HEK293 (cell line): ENCODE results near the gene SLC12A1.
A peak's percentile ranks its signal among the peaks of the same experiment; 100 is the strongest.

Experiments
- CTCF ChIA-PET: fragments of 350-600 bp; formaldehyde crosslinking; extraction: SDS; loops from one replicate; lab custom pipeline; 2021; ENCODE audit warnings: antibody characterized with exemption; lab: Yijun Ruan, JAX
- POLR2A ChIA-PET: fragments of 300-600 bp; formaldehyde crosslinking; extraction: SDS; loops from one replicate; lab custom pipeline; 2020; ENCODE audit warnings: antibody characterized with exemption, inconsistent platforms; lab: Yijun Ruan, JAX
- H3K27ac ChIP-seq: fragments of 200-500 bp; sonication (Bioruptor generic); 2 replicates; pipeline ENCODE4 v1.5.1; 2014; ENCODE audit warnings: low read depth, low read length, control low read depth, inconsistent platforms; ENCODE audit errors: extremely low read depth
- H3K36me3 ChIP-seq, 2 experiments: fragments of 200-500 bp in 1 of 2; sonication (Bioruptor generic) in 1 of 2; 1 replicate in 1 of 2; 2 replicates in 1 of 2; pipeline ENCODE4 v1.5.1; 2014 to 2017; ENCODE audit warnings: inconsistent platforms in 2 of 2, low read length in 2 of 2; ENCODE audit not compliant: control insufficient read depth in 2 of 2, insufficient read depth in 1 of 2
- H3K4me1 ChIP-seq: fragments of 200-500 bp; sonication (Bioruptor generic); 2 replicates; pipeline ENCODE4 v1.5.1; 2014; ENCODE audit warnings: mild to moderate bottlenecking, low read length, inconsistent platforms; ENCODE audit not compliant: control insufficient read depth, insufficient read depth
- H3K4me3 ChIP-seq: 2 replicates; pipeline ENCODE4 v1.5.1; 2011; ENCODE audit warnings: low read depth, mild to moderate bottlenecking, control low read depth, low read length, moderate library complexity
- H3K9me3 ChIP-seq: fragments of 200-500 bp; sonication (Bioruptor generic); 2 replicates; pipeline ENCODE4 v1.5.1; 2014; ENCODE audit warnings: low read depth, low read length, inconsistent platforms; ENCODE audit not compliant: control insufficient read depth, insufficient read depth
- GLIS1 ChIP-seq: fragments of 450-650 bp; formaldehyde crosslinking; IDR thresholded peaks from 2 replicates; pipeline ENCODE4 v1.5.1; 2016; ENCODE audit warnings: missing biosample characterization, missing genetic modification characterization
- GLIS2 ChIP-seq: fragments of 450-650 bp; formaldehyde crosslinking; IDR thresholded peaks from 2 replicates; pipeline ENCODE4 v1.5.1; 2016; ENCODE audit warnings: missing biosample characterization, missing genetic modification characterization
- HOXC10 ChIP-seq: sonication (generic); formaldehyde crosslinking; IDR thresholded peaks from 2 replicates; pipeline ENCODE4 v1.8.1; 2023; ENCODE audit warnings: mild to moderate bottlenecking, missing genetic modification reagents
- WT1 ChIP-seq: fragments of 450-650 bp; formaldehyde crosslinking; IDR thresholded peaks from 2 replicates; pipeline ENCODE4 v1.5.1; 2016; ENCODE audit warnings: missing biosample characterization, missing genetic modification characterization
- ZEB2 ChIP-seq: fragments of 450-650 bp; formaldehyde crosslinking; IDR thresholded peaks from 2 replicates; pipeline ENCODE4 v1.5.1; 2016; ENCODE audit warnings: missing biosample characterization, missing genetic modification characterization
- ZFP3 ChIP-seq: fragments of 450-650 bp; formaldehyde crosslinking; IDR thresholded peaks from 2 replicates; pipeline ENCODE4 v1.5.1; 2016; ENCODE audit warnings: low read depth, missing biosample characterization, missing genetic modification characterization
- ZFP41 ChIP-seq: fragments of 450-650 bp; formaldehyde crosslinking; IDR thresholded peaks from 2 replicates; pipeline ENCODE4 v1.5.1; 2016; ENCODE audit warnings: missing biosample characterization, missing genetic modification characterization, borderline replicate concordance
- ZNF174 ChIP-seq: fragments of 450-650 bp; formaldehyde crosslinking; IDR thresholded peaks from 2 replicates; pipeline ENCODE4 v1.5.0; 2017; ENCODE audit warnings: missing biosample characterization, mild to moderate bottlenecking, missing genetic modification characterization
- ZNF19 ChIP-seq: fragments of 450-650 bp; formaldehyde crosslinking; IDR thresholded peaks from 2 replicates; pipeline ENCODE4; 2016; ENCODE audit warnings: missing biosample characterization, missing genetic modification characterization, low read depth
- ZNF214 ChIP-seq: fragments of 450-650 bp; formaldehyde crosslinking; IDR thresholded peaks from 2 replicates; pipeline ENCODE4 v1.5.1; 2017; ENCODE audit warnings: missing biosample characterization, mild to moderate bottlenecking, missing genetic modification characterization, borderline replicate concordance
- ZNF292 ChIP-seq: fragments of 450-650 bp; formaldehyde crosslinking; IDR thresholded peaks from 2 replicates; pipeline ENCODE4 v1.5.1; 2016; ENCODE audit warnings: low read depth, missing biosample characterization, missing genetic modification characterization, borderline replicate concordance
- ZNF354C ChIP-seq: fragments of 450-650 bp; formaldehyde crosslinking; IDR thresholded peaks from 2 replicates; pipeline ENCODE4 v1.5.1; 2016; ENCODE audit warnings: missing biosample characterization, missing genetic modification characterization, low read depth, borderline replicate concordance
- ZNF37A ChIP-seq: fragments of 450-650 bp; IDR thresholded peaks from 2 replicates; pipeline ENCODE4 v1.5.1; 2018; ENCODE audit warnings: missing biosample characterization, missing genetic modification characterization
- ZNF416 ChIP-seq: fragments of 450-650 bp; formaldehyde crosslinking; IDR thresholded peaks from 2 replicates; pipeline ENCODE4 v1.5.1; 2016; ENCODE audit warnings: missing biosample characterization, missing genetic modification characterization
- ZNF571 ChIP-seq: fragments of 450-650 bp; formaldehyde crosslinking; IDR thresholded peaks from 2 replicates; pipeline ENCODE4 v1.5.0; 2017; ENCODE audit warnings: missing biosample characterization, missing genetic modification characterization
- ZNF600 ChIP-seq: fragments of 450-650 bp; formaldehyde crosslinking; IDR thresholded peaks from 2 replicates; pipeline ENCODE4 v1.5.1; 2016; ENCODE audit warnings: missing biosample characterization, missing genetic modification characterization
- ZNF701 ChIP-seq: fragments of 450-650 bp; formaldehyde crosslinking; IDR thresholded peaks from 2 replicates; pipeline ENCODE4 v1.5.1; 2016; ENCODE audit warnings: missing biosample characterization, missing genetic modification characterization
- ZXDB ChIP-seq: fragments of 450-650 bp; formaldehyde crosslinking; IDR thresholded peaks from 2 replicates; pipeline ENCODE4 v1.5.1; 2016; ENCODE audit warnings: missing biosample characterization, missing genetic modification characterization
- TF ChIP-seq, protein P1 (sequence below): fragments of 450-650 bp; formaldehyde crosslinking; IDR thresholded peaks from 2 replicates; pipeline ENCODE4 v1.5.1; 2016; ENCODE audit warnings: missing biosample characterization, missing genetic modification characterization
- TF ChIP-seq, protein P2 (sequence below): fragments of 450-650 bp; formaldehyde crosslinking; IDR thresholded peaks from 2 replicates; pipeline ENCODE4 v1.5.1; 2016; ENCODE audit warnings: missing biosample characterization, missing genetic modification characterization
- TF ChIP-seq, protein P3 (sequence below): fragments of 450-650 bp; formaldehyde crosslinking; optimal IDR thresholded peaks from 2 replicates; pipeline ENCODE3; 2016; ENCODE audit warnings: missing biosample characterization, mild to moderate bottlenecking, missing genetic modification characterization
- TF ChIP-seq, protein P4 (sequence below): fragments of 450-650 bp; formaldehyde crosslinking; conservative IDR thresholded peaks from 2 replicates; pipeline ENCODE4 v1.5.1; 2016; ENCODE audit warnings: low read depth, missing biosample characterization, missing genetic modification characterization
- TF ChIP-seq, protein P5 (sequence below): fragments of 450-650 bp; formaldehyde crosslinking; IDR thresholded peaks from 2 replicates; pipeline ENCODE4 v1.5.1; 2016; ENCODE audit warnings: missing biosample characterization, missing genetic modification characterization
- TF ChIP-seq, protein P6 (sequence below): fragments of 450-650 bp; formaldehyde crosslinking; IDR thresholded peaks from 2 replicates; pipeline ENCODE4 v1.5.1; 2017; ENCODE audit warnings: missing biosample characterization, missing genetic modification characterization

SLC12A1 gene

DNA sequence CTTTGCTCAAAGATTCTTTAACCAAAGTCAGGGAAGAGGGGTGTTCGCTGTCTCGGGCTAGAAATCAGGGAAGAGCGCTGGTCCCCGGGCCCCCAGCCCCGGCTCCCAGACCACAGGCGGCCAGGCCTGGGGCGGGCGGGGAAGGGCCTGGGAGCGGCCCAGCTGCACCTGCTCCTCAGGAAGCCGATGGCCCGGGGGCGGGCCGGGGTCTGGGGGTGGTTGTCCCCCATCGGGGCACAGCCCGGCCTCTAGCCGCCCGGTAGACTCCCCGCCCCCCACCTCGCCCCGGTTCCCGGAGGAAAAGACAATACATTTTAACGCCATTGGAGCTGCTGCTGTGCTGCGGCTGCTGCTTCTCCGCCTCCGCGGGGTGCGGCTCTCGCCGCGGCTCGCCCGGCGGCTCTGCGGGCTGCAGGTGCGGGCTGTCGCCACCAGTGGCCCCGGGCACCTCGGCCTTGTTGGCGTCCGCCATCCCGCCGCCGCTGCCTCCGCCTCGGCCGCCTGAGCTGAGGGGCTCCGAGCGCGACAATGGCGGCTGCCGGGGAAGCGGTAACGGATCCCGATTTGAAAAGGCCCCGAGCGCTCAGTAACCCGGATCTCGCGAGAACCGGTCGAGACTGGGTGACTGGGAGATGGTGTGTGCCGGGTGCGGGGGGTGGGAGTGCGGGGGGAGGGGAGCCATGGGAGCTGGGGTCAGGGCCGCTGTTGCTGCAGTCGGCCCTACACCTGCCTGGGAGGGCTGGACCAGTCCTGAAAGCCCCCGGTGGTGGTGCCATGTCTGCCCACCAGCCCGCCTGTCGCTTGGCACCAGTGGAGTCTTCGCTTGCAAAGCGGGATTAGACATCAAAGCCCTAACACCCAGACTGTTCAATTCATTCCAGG is 28.1 kb upstream of the SLC12A1 start, which contains the start of gene MYEF2:
TSS of gene MYEF2 (minus strand) at position 530 of the 882 bp plus-strand sequence. CDS start at position 472, 58 bp downstream.
- no peaks in the 10 kb centered on the region for H3K4me1 ChIP-seq
- POLR2A ChIA-PET = interaction anchor here (1.2 kb wide), 1 partner anchor 58 kb away, joined by 3 read pairs; no protein-coding TSS in a partner anchor
- peak within 1 kb of the TSS; percentile 60 for H3K4me3 ChIP-seq
- CTCF ChIA-PET = interaction anchor here (0.6 kb wide), 1 partner anchor 374 kb away, joined by 4 read pairs; no protein-coding TSS in a partner anchor
- H3K27ac ChIP-seq = peak within 1 kb of the TSS; percentile 90
- H3K9me3 ChIP-seq = no peaks in the 10 kb centered on the region; the same call in 1 of the 2 replicates
- no peaks in the 10 kb centered on the region for H3K36me3 ChIP-seq
- TF ChIP-seq GLIS2 (tag by site-specific recombination) (peak; percentile 22; the same call in 1 of the 2 replicates), ZNF701 (tag by site-specific recombination) (no peak), ZNF292 (tag by site-specific recombination) (no peak), ZNF354C (tag by site-specific recombination) (no peak), ZNF416 (tag by site-specific recombination) (no peak), ZXDB (tag by site-specific recombination) (0 out of 2 replicates have a peak, but pooled peaks have one; percentile 12), ZNF571 (tag by site-specific recombination) (no peak), ZNF174 (no peak), ZNF37A (no peak), ZNF600 (tag by site-specific recombination) (no peak), ZNF19 (no peak), ZFP3 (tag by site-specific recombination) (no peak), WT1 (tag by site-specific recombination) (no peak), HOXC10 (CRISPR knock-in tag) (no peak), GLIS1 (tag by site-specific recombination) (peak; percentile 21; the same call in 1 of the 2 replicates), ZEB2 (tag by site-specific recombination) (no peak), ZNF214 (tag by site-specific recombination) (no peak), ZFP41 (tag by site-specific recombination) (no peak)
- TF ChIP-seq, protein P1, sequence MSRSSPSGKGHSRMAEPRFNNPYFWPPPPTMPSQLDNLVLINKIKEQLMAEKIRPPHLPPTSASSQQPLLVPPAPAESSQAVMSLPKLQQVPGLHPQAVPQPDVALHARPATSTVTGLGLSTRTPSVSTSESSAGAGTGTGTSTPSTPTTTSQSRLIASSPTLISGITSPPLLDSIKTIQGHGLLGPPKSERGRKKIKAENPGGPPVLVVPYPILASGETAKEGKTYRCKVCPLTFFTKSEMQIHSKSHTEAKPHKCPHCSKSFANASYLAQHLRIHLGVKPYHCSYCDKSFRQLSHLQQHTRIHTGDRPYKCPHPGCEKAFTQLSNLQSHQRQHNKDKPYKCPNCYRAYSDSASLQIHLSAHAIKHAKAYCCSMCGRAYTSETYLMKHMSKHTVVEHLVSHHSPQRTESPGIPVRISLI (tag by site-specific recombination) = no peak
- TF ChIP-seq, protein P2, sequence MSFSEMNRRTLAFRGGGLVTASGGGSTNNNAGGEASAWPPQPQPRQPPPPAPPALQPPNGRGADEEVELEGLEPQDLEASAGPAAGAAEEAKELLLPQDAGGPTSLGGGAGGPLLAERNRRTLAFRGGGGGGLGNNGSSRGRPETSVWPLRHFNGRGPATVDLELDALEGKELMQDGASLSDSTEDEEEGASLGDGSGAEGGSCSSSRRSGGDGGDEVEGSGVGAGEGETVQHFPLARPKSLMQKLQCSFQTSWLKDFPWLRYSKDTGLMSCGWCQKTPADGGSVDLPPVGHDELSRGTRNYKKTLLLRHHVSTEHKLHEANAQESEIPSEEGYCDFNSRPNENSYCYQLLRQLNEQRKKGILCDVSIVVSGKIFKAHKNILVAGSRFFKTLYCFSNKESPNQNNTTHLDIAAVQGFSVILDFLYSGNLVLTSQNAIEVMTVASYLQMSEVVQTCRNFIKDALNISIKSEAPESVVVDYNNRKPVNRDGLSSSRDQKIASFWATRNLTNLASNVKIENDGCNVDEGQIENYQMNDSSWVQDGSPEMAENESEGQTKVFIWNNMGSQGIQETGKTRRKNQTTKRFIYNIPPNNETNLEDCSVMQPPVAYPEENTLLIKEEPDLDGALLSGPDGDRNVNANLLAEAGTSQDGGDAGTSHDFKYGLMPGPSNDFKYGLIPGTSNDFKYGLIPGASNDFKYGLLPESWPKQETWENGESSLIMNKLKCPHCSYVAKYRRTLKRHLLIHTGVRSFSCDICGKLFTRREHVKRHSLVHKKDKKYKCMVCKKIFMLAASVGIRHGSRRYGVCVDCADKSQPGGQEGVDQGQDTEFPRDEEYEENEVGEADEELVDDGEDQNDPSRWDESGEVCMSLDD (tag by site-specific recombination) = no peak
- TF ChIP-seq, protein P3, sequence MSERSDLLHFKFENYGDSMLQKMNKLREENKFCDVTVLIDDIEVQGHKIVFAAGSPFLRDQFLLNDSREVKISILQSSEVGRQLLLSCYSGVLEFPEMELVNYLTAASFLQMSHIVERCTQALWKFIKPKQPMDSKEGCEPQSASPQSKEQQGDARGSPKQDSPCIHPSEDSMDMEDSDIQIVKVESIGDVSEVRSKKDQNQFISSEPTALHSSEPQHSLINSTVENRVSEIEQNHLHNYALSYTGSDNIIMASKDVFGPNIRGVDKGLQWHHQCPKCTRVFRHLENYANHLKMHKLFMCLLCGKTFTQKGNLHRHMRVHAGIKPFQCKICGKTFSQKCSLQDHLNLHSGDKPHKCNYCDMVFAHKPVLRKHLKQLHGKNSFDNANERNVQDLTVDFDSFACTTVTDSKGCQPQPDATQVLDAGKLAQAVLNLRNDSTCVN (tag by site-specific recombination) = peak; percentile 13
- TF ChIP-seq, protein P4, sequence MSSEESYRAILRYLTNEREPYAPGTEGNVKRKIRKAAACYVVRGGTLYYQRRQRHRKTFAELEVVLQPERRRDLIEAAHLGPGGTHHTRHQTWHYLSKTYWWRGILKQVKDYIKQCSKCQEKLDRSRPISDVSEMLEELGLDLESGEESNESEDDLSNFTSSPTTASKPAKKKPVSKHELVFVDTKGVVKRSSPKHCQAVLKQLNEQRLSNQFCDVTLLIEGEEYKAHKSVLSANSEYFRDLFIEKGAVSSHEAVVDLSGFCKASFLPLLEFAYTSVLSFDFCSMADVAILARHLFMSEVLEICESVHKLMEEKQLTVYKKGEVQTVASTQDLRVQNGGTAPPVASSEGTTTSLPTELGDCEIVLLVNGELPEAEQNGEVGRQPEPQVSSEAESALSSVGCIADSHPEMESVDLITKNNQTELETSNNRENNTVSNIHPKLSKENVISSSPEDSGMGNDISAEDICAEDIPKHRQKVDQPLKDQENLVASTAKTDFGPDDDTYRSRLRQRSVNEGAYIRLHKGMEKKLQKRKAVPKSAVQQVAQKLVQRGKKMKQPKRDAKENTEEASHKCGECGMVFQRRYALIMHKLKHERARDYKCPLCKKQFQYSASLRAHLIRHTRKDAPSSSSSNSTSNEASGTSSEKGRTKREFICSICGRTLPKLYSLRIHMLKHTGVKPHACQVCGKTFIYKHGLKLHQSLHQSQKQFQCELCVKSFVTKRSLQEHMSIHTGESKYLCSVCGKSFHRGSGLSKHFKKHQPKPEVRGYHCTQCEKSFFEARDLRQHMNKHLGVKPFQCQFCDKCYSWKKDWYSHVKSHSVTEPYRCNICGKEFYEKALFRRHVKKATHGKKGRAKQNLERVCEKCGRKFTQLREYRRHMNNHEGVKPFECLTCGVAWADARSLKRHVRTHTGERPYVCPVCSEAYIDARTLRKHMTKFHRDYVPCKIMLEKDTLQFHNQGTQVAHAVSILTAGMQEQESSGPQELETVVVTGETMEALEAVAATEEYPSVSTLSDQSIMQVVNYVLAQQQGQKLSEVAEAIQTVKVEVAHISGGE (tag by site-specific recombination) = no peak
- TF ChIP-seq, protein P5, sequence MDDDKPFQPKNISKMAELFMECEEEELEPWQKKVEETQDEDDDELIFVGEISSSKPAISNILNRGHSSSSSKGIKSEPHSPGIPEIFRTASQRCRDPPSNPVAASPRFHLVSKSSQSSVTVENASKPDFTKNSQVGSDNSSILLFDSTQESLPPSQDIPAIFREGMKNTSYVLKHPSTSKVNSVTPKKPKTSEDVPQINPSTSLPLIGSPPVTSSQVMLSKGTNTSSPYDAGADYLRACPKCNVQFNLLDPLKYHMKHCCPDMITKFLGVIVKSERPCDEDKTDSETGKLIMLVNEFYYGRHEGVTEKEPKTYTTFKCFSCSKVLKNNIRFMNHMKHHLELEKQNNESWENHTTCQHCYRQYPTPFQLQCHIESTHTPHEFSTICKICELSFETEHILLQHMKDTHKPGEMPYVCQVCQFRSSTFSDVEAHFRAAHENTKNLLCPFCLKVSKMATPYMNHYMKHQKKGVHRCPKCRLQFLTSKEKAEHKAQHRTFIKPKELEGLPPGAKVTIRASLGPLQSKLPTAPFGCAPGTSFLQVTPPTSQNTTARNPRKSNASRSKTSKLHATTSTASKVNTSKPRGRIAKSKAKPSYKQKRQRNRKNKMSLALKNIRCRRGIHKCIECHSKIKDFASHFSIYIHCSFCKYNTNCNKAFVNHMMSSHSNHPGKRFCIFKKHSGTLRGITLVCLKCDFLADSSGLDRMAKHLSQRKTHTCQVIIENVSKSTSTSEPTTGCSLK (tag by site-specific recombination) = no peak
- TF ChIP-seq, protein P6, sequence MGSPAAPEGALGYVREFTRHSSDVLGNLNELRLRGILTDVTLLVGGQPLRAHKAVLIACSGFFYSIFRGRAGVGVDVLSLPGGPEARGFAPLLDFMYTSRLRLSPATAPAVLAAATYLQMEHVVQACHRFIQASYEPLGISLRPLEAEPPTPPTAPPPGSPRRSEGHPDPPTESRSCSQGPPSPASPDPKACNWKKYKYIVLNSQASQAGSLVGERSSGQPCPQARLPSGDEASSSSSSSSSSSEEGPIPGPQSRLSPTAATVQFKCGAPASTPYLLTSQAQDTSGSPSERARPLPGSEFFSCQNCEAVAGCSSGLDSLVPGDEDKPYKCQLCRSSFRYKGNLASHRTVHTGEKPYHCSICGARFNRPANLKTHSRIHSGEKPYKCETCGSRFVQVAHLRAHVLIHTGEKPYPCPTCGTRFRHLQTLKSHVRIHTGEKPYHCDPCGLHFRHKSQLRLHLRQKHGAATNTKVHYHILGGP (tag by site-specific recombination) = no peak
